GM12891 (cell line): ENCODE results near the gene ZNF543.

Source experiments
- PAX5 ChIP-seq: IDR thresholded peaks from 2 replicates; pipeline ENCODE4 v1.6.1; 2011; ENCODE audit warnings: low read length, moderate library complexity, mild to moderate bottlenecking; ENCODE audit not compliant: insufficient read depth, severe bottlenecking
- POLR2A ChIP-seq: IDR thresholded peaks from 2 replicates; pipeline ENCODE4 v1.6.1; 2011; ENCODE audit warnings: low read depth, low read length, control low read depth
- POLR2AphosphoS5 ChIP-seq: IDR thresholded peaks from 2 replicates; pipeline ENCODE4 v1.6.1; 2011; ENCODE audit warnings: low read depth, low read length, control low read depth
- SPI1 ChIP-seq: IDR thresholded peaks from 2 replicates; pipeline ENCODE4 v1.6.1; 2011; ENCODE audit warnings: low read depth, low read length, control low read depth
- TAF1 ChIP-seq: IDR thresholded peaks from 2 replicates; pipeline ENCODE4 v1.6.1; 2011; ENCODE audit warnings: low read depth, low read length, control low read depth

DNA sequence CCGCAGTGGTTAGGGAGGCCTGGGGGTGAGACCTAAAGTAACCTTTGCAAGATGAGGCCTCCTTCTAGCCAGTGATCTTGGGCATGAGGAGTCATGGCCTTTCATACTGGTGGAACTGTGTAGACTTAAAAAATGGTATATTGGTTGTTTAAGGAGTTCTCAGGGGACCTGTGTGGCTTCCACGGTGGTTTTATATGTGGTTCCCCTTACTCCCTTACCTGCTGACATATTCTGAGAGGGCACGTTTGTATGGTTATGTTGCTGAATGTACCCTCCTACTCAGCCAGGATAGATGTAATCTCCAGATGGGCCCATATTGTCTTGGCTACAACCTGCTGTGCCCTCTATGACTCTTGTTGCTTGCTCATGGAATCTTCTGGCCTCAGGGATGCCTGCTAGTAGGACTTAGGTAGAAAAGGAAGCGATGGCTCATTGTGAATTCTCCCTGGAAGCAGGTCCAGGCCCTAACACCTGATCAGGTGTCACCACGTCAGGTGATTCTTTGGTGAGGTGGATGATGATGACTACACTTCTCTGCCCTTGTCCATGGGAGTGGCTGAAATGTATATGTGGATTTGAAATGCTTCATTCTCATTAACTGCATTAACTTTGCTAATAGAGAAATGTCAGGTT, 38.1 kb upstream of the ZNF543 start:
- TF ChIP-seq SPI1 (no peak), POLR2A (no peak), POLR2AphosphoS5 (no peak), TAF1 (no peak), PAX5 (no peak)
